Mesenchymal stem cell (in vitro differentiated cells and primary cell): Measurements from ENCODE around the gene ZC3H13.

ENCODE experiments used
- DNase-seq: peaks from one replicate; pipeline ENCODE4 v3.0.0-alpha.2; 2013
- H2AFZ ChIP-seq: one replicate; pipeline ENCODE4 v1.6.1; 2013; ENCODE audit warnings: low read depth, mild to moderate bottlenecking, control low read depth, inconsistent platforms, low read length, moderate library complexity
- H2AK5ac ChIP-seq: 2 replicates; pipeline ENCODE4 v1.6.1; 2013; ENCODE audit warnings: low read length, moderate library complexity, mild to moderate bottlenecking, inconsistent platforms; ENCODE audit not compliant: severe bottlenecking
- H2BK120ac ChIP-seq: one replicate; pipeline ENCODE4 v1.6.1; 2013; ENCODE audit warnings: low read depth, mild to moderate bottlenecking, inconsistent platforms, low read length, moderate library complexity
- H2BK12ac ChIP-seq, 2 experiments: one replicate each; pipeline ENCODE4 v1.6.1; 2013; ENCODE audit warnings: inconsistent platforms in 2 of 2, low read length in 2 of 2, mild to moderate bottlenecking in 2 of 2, moderate library complexity in 2 of 2, control low read depth in 1 of 2
- H2BK15ac ChIP-seq: one replicate; pipeline ENCODE4 v1.6.1; 2013; ENCODE audit warnings: mild to moderate bottlenecking, low read depth, inconsistent platforms; ENCODE audit not compliant: poor library complexity, severe bottlenecking
- H2BK5ac ChIP-seq: 2 replicates; pipeline ENCODE4 v1.6.1; 2013; ENCODE audit warnings: low read depth, mild to moderate bottlenecking, low read length, control low read depth, inconsistent platforms; ENCODE audit not compliant: poor library complexity, severe bottlenecking
- H3K14ac ChIP-seq, 2 experiments: one replicate each; pipeline ENCODE4 v1.6.1; 2013; ENCODE audit warnings: inconsistent platforms in 2 of 2, low read length in 2 of 2, control low read depth in 1 of 2, mild to moderate bottlenecking in 1 of 2, moderate library complexity in 1 of 2
- H3K18ac ChIP-seq, 2 experiments: one replicate each; pipeline ENCODE4 v1.6.1; 2013; ENCODE audit warnings: inconsistent platforms in 2 of 2, low read length in 2 of 2, control low read depth in 1 of 2, low read depth in 1 of 2, mild to moderate bottlenecking in 1 of 2
- H3K23ac ChIP-seq, 2 experiments: one replicate each; pipeline ENCODE4 v1.6.1; 2013; ENCODE audit warnings: inconsistent platforms in 2 of 2, low read length in 2 of 2, mild to moderate bottlenecking in 2 of 2, moderate library complexity in 2 of 2, control low read depth in 1 of 2
- H3K27ac ChIP-seq: 2 replicates; pipeline ENCODE4 v1.5.1; 2013; ENCODE audit warnings: mild to moderate bottlenecking, moderate library complexity, low read length, control low read depth, inconsistent platforms; ENCODE audit not compliant: poor library complexity, severe bottlenecking
- H3K27me3 ChIP-seq, 2 experiments: 2 replicates each; pipeline versions ENCODE4 v1.6.1 to v1.7.0; 2013; ENCODE audit warnings: low read length in 2 of 2, mild to moderate bottlenecking in 2 of 2, moderate library complexity in 2 of 2, control low read depth in 1 of 2, inconsistent platforms in 1 of 2; ENCODE audit not compliant: control insufficient read depth in 1 of 2, insufficient read depth in 1 of 2
- H3K36me3 ChIP-seq, 2 experiments: 2 replicates each; pipeline versions ENCODE4 v1.6.1 to v1.7.0; 2013; ENCODE audit warnings: low read length in 2 of 2, control low read depth in 1 of 2, inconsistent platforms in 1 of 2, low read depth in 1 of 2, mild to moderate bottlenecking in 1 of 2; ENCODE audit not compliant: insufficient read depth in 2 of 2, control insufficient read depth in 1 of 2
- H3K4ac ChIP-seq, 2 experiments: one replicate each; pipeline ENCODE4 v1.6.1; 2013; ENCODE audit warnings: inconsistent platforms in 2 of 2, low read length in 2 of 2, mild to moderate bottlenecking in 2 of 2, moderate library complexity in 2 of 2, control low read depth in 1 of 2, low read depth in 1 of 2
- H3K4me1 ChIP-seq: 2 replicates; pipeline ENCODE4 v1.6.1; 2013; ENCODE audit warnings: low read depth, low read length, control low read depth; ENCODE audit not compliant: control insufficient read depth, insufficient read depth
- H3K4me2 ChIP-seq: 2 replicates; pipeline ENCODE4 v1.6.1; 2013; ENCODE audit warnings: low read length, mild to moderate bottlenecking, inconsistent platforms; ENCODE audit not compliant: poor library complexity, severe bottlenecking
- H3K4me3 ChIP-seq, 2 experiments: 2 replicates each; pipeline versions ENCODE4 v1.5.1 to v1.7.0; 2013; ENCODE audit warnings: low read length in 2 of 2, mild to moderate bottlenecking in 2 of 2, control low read depth in 1 of 2, low read depth in 1 of 2; ENCODE audit not compliant: insufficient read depth in 1 of 2
- H3K79me1 ChIP-seq: replicated peaks from 2 replicates; pipeline ENCODE4 v1.6.1; 2013; ENCODE audit warnings: mild to moderate bottlenecking, control low read depth, low read length, inconsistent platforms; ENCODE audit not compliant: poor library complexity, severe bottlenecking
- H3K9ac ChIP-seq: 2 replicates; pipeline ENCODE4 v1.7.0; 2013; ENCODE audit warnings: mild to moderate bottlenecking, low read length, moderate library complexity
- H3K9me3 ChIP-seq: 2 replicates; pipeline ENCODE4 v1.7.0; 2013; ENCODE audit warnings: mild to moderate bottlenecking, low read length; ENCODE audit not compliant: control insufficient read depth
- H4K8ac ChIP-seq: one replicate; pipeline ENCODE4 v1.6.1; 2013; ENCODE audit warnings: inconsistent platforms, mild to moderate bottlenecking, low read length, moderate library complexity
- H4K91ac ChIP-seq: one replicate; pipeline ENCODE4 v1.6.1; 2013; ENCODE audit warnings: mild to moderate bottlenecking, low read length, inconsistent platforms
- WGBS: methylation state at CpG from one replicate; pipeline ENCODE4 v1.1.7; 2013; ENCODE audit warnings: mixed read lengths; 5-methylcytosine and 5-hydroxymethylcytosine counted together

Gene ZC3H13

GRCh38 chr13:46086421-46086922 is 33.9 kb upstream of the ZC3H13 start:
- 95% methylated on average over 11 of the region's 12 CpGs for WGBS

GRCh38 chr13:46085737-46086136 is 33.2 kb upstream of the ZC3H13 start:
- H2BK12ac ChIP-seq = no peak overlapping the region
- WGBS = 97% methylated on average over 13 of the region's 13 CpGs

More at GRCh38 chr13:46086421-46086922, 33.9 kb upstream of the ZC3H13 start:
- DNase-seq = no peak
- H2BK15ac ChIP-seq = no peak overlapping the region
- H4K8ac ChIP-seq = no peak overlapping the region
- no peaks in the 10 kb centered on the region for H3K79me1 ChIP-seq
- H2BK5ac ChIP-seq = no peak overlapping the region
- no peak overlapping the region for H4K91ac ChIP-seq
- no peaks in the 10 kb centered on the region for H3K27me3 ChIP-seq
- H3K4ac ChIP-seq = no peak overlapping the region
- H3K23ac ChIP-seq = no peak overlapping the region
- no peak overlapping the region for H2AK5ac ChIP-seq
- no peak overlapping the region for H2BK120ac ChIP-seq
- no peak overlapping the region for H3K14ac ChIP-seq
- H2BK12ac ChIP-seq = no peak overlapping the region
- no peaks in the 10 kb centered on the region for H3K36me3 ChIP-seq
- no peaks in the 10 kb centered on the region for H3K4me1 ChIP-seq
- H3K9ac ChIP-seq = no peak overlapping the region
- no peak overlapping the region for H3K18ac ChIP-seq
- no peak overlapping the region for H3K4me3 ChIP-seq
- no peaks in the 10 kb centered on the region for H3K9me3 ChIP-seq
- no peak overlapping the region for H3K27ac ChIP-seq
- H3K4me2 ChIP-seq = no peak overlapping the region
- no peak overlapping the region for H2AFZ ChIP-seq

GRCh38 chr13:46082324-46082723 is 29.8 kb upstream of the ZC3H13 start:
- no peak overlapping the region for H3K4me3 ChIP-seq
- no peaks in the 10 kb centered on the region for H3K4me1 ChIP-seq
- no peak overlapping the region for H3K4me2 ChIP-seq
- no peak overlapping the region for H3K4ac ChIP-seq
- no peak overlapping the region for H3K23ac ChIP-seq
- no peak overlapping the region for H2BK5ac ChIP-seq
- no peak overlapping the region for H4K91ac ChIP-seq
- no peak for DNase-seq
- H3K27me3 ChIP-seq = no peaks in the 10 kb centered on the region
- H3K18ac ChIP-seq = no peak overlapping the region
- H2AK5ac ChIP-seq = no peak overlapping the region
- no peak overlapping the region for H2AFZ ChIP-seq
- H3K9ac ChIP-seq = no peak overlapping the region
- H4K8ac ChIP-seq = no peak overlapping the region
- H2BK120ac ChIP-seq = no peak overlapping the region
- no peak overlapping the region for H3K27ac ChIP-seq
- H3K9me3 ChIP-seq = no peaks in the 10 kb centered on the region
- no peak overlapping the region for H3K14ac ChIP-seq
- no peak overlapping the region for H2BK12ac ChIP-seq
- no peak overlapping the region for H2BK15ac ChIP-seq
- WGBS = 96% methylated on average over 5 of the region's 5 CpGs
- H3K79me1 ChIP-seq = no peaks in the 10 kb centered on the region
- no peaks in the 10 kb centered on the region for H3K36me3 ChIP-seq

More at GRCh38 chr13:46085737-46086136, 33.2 kb upstream of the ZC3H13 start:
- no peak for DNase-seq
- Histone ChIP-seq H3K4me3 (no peak overlapping the region), H3K9me3 (no peaks in the 10 kb centered on the region), H2BK120ac (no peak overlapping the region), H3K18ac (no peak overlapping the region), H2BK15ac (no peak overlapping the region), H3K14ac (no peak overlapping the region), H3K9ac (no peak overlapping the region), H4K91ac (no peak overlapping the region), H3K27me3 (no peaks in the 10 kb centered on the region), H4K8ac (no peak overlapping the region), H3K4ac (no peak overlapping the region), H3K4me2 (no peak overlapping the region), H2AK5ac (no peak overlapping the region), H2BK5ac (no peak overlapping the region), H3K23ac (no peak overlapping the region), H3K27ac (no peak overlapping the region), H3K79me1 (no peaks in the 10 kb centered on the region), H2AFZ (no peak overlapping the region), H3K4me1 (no peaks in the 10 kb centered on the region), H3K36me3 (no peaks in the 10 kb centered on the region)

GRCh38 chr13:46079770-46080169 is 27.2 kb upstream of the ZC3H13 start:
- WGBS = 60% methylated on average over 1 of the region's 2 CpGs
- no peak overlapping the region for H2AFZ ChIP-seq
- no peaks in the 10 kb centered on the region for H3K4me1 ChIP-seq
- no peak overlapping the region for H2BK120ac ChIP-seq
- H3K27me3 ChIP-seq = no peaks in the 10 kb centered on the region
- H3K9ac ChIP-seq = no peak overlapping the region
- no peak overlapping the region for H3K14ac ChIP-seq
- H3K23ac ChIP-seq = no peak overlapping the region
- H3K4me3 ChIP-seq = no peak overlapping the region
- no peak overlapping the region for H2BK12ac ChIP-seq
- H3K4me2 ChIP-seq = no peak overlapping the region
- H2BK5ac ChIP-seq = no peak overlapping the region
- no peak overlapping the region for H3K4ac ChIP-seq
- no peak overlapping the region for H2BK15ac ChIP-seq
- no peak overlapping the region for H4K8ac ChIP-seq
- no peaks in the 10 kb centered on the region for H3K9me3 ChIP-seq
- no peaks in the 10 kb centered on the region for H3K36me3 ChIP-seq
- H3K27ac ChIP-seq = no peak overlapping the region
- no peak overlapping the region for H4K91ac ChIP-seq
- H2AK5ac ChIP-seq = no peak overlapping the region
- no peak for DNase-seq
- H3K18ac ChIP-seq = no peak overlapping the region
- no peaks in the 10 kb centered on the region for H3K79me1 ChIP-seq
